HG02973 (cell line): Measurements from ENCODE around the gene BUD13.
"Not testable (repeated sequence)": the region's sequence is repeated elsewhere in the genome, so short reads cannot be mapped to it uniquely, and the experiment has no call there.

Source experiments
- ATAC-seq: cut with Tn5 transposase; IDR thresholded peaks from one replicate; pipeline ENCODE4 v1.9.1; 2021; ENCODE audit warnings: moderate library complexity; ENCODE audit not compliant: unreplicated experiment

The BUD13 gene

DNA sequence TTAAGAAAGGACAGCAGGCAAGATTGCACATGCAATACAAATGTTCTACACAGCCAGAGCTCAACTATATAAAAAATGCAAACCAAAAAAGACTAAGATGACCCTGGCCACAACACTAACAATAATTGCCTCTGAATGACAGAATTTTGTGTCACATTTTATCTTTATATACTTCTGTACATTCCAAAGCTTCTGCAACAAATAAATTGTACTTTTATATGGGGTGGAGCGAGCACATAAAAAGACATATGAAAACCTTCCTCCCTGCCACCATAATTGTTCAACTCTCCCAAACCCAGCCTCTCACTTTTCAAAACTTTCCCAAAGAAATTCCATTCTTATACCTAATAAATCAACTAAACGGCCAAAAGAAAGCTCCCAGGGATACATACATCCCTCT lies 10.7 kb downstream of the BUD13 start:
- no peak for ATAC-seq

DNA sequence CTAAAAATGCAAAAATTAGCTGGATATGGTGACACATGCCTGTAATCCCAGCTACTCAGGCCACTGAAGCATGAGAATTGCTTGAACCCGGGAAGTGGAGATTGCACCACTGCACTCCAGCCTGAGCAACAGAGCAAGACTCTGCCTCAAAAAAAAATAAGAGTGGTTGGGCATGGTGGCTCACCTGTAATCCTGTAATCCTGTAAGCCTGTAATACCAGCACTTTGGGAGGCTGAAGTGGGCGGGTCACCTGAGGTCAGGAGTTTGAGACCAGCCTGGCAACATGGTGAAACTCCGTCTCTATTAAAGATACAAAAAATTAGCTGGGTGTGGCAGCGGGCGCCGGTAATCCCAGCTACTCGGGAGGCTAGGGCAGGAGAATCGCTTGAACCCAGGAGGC lies 16.7 kb downstream of the BUD13 start:
- ATAC-seq = not testable (repeated sequence)

DNA sequence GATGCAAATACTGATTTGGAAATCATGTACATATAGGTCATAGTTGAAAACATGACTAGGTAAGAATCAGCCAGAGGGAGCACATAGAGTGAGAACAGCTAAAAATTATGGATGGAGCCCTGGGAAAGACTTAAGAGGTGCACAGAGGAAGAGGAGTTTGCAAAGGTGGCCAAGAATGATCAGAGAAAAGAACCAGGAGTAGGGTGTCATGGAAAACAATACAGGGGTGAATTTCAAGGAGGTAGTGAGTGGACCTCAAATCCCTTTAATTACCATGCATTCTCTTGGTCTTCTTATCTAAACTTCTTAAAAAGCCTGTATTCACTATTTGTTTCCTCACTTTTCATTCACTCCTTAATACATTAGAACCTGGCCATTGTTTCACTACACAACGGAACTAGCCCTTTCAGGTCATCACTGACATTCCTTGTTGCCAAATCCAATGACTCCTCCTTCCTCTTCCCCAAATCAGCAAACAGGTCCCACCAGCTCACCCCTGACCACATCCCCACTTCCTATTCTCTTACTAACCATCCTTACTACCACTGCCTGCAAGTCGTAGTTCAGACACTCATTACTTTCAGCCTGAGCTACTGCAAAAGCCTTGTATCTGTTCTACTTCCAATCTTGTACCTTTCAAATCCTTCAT lies 22.6 kb downstream of the BUD13 start:
- no peak for ATAC-seq

DNA sequence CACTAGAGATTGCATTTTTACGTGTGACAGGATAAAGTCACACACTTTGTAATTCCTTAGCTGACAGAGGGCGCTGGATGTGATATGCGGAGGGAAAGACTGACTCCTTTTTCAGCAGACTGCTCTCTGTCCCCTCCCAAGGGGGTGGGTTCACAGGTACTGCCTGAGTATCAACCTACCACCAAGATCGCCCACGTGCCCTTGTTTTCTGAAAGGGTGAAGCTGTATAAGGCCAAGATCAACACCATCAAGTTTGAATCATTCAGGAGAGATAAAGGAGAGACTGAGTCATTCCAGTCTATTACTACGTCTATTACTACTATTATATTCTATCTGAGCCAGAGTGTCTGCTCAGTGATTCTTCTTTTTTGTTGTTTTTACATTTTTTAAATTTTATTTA lies 30.7 kb downstream of the BUD13 start:
- ATAC-seq = no peak

DNA sequence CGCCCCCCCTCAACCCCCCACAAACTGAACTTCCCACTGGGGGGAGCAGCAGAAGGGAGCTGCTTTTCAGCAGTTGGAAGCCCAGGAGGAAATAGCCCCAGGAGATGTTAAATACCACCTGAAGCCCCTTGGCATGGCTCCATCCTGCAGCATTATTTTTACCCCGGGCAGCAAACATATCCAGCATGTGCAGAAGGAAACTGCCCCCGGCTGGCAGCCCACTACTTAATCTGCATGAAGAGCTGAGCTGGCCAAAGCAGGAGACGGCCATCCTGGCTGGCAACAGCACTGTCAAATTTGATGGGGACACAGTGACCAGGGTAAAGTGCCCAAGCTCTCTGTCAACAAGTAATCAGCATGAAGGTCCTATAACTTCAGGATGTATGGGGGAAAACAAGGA lies 32.0 kb downstream of the BUD13 start:
- no peak for ATAC-seq

DNA sequence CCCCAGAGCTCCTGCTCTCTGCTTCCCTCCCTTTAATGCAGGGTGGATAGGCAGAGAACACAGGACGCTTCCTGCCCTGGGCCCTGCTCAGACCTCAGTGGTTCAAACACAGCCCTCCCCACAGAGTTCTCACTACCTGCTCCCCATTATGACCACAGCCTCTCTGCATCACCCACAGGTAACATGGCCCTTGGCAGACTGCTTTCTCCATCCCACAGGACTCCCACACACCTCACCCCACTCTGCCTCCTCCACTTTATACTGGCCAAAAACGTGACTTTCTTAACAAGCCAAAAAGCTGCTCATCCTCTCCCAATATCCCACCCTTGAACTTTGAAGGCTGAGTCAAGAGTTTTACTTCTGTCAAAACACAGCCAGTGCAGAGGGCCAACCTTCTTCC lies 33.8 kb downstream of the BUD13 start:
- ATAC-seq = no peak

DNA sequence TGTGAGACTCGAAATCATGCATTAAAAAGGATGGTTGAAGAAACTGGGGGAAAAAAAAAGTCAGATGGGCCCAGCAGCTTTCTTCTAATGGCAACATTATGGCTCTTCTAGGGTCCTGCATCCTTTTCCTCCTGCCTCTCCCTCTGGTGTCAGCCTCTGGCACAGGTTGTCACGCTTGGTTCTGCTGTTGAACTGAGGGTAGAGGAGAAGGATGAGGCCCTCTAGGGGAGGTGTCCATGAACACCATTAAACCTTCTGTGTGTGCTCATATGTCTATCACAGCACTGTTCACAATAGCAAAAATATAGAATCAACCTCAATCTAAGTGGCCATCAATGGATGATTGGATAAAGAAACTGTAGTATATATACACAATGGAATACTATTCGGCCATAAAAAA lies 36.0 kb downstream of the BUD13 start:
- ATAC-seq = no peak

DNA sequence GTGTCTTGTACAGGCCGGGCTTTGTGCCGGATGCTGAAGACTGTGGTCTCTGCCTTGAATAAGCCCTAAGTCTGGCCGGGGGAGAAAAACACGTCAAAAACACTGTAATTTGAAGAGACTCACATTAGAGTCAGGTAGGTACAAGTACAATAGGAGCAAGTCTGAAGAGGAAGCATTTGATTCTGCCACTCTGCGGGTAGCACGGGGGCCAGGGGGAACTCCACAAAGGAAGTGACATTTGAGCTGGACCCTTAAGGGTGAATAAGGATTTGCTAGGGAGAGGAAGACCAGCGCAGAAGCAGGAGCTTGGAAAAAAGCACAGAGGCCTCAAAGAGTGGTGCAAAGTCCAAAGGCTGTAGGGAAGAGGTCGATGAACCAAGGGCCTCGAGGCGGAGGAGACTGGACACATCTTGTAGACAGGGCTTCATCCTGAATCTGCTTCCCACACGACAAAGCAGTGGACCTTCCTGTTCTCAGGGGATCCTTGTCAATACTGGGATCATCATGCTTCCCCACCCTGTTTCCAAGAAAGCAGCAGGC lies 38.7 kb downstream of the BUD13 start:
- no peak for ATAC-seq

DNA sequence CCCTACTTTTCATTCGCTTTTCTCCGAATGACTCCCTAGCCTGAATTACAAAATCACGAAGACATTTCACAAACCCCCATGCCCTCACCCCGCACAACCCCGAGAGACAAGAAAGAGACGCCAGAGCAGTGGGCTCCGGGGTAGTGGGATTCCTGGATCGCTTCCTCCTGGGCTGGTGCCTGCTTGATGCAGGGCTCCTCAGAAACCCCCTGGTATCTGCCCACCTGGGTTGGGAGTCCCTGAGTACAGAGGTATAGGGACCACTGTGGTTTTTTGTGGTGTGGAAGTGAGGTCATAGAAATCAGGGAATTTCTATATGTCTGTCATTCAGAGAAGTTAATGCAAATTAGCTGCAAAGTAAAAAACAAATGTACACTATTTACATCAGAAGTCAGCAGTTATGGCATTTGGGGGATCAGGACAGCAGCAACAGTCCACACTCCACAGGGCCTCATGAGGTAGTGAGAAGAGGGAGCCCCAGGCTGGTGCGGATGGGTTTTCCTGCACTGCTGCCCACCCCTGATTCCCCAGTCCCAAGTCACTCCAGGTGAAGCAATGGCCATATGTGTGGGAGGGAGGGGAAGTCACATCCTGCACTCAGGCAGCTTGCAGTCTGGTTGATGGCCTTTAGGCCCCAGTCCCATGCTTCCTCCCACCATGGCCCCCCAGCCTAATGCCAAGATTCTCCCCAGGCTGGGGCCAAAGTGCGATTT lies 39.6 kb downstream of the BUD13 start:
- no peak for ATAC-seq

DNA sequence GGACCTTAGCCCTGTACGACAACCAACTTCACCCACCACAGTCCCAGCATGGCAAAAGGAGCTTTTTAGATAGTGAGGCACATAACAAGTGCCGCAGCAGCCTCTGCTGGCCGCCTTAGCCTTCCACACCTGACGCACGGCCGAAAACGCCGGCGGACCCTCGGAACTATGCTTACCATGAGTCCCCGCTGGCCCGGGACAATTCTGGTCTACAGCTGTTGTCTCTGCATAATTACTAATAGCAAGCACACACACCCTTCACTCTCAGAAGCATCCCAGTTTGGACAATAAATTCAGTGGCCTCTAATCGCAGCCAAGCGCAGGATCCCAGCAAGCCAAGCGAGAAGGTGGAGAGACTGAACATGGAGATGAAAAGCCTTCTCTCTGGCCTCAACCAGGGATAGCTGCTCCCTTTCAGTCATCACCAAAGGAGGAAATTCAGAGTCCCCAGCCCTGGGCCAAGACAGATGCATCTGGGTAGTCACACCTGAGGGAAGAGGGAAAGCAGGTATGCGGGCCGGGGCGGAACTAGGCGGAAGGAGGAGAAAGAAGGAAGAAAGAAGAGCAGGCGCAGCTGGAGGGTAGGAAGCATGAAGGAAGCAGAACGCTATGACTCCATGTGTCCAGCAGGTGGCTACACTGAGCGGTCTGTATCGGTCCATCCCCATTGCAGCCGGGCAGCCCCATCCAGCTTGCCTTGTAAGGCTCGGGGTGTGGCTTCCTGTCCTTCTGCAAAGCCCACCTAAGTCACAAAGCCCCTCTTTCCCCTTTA lies 40.3 kb downstream of the BUD13 start:
- ATAC-seq = peak; percentile 68

DNA sequence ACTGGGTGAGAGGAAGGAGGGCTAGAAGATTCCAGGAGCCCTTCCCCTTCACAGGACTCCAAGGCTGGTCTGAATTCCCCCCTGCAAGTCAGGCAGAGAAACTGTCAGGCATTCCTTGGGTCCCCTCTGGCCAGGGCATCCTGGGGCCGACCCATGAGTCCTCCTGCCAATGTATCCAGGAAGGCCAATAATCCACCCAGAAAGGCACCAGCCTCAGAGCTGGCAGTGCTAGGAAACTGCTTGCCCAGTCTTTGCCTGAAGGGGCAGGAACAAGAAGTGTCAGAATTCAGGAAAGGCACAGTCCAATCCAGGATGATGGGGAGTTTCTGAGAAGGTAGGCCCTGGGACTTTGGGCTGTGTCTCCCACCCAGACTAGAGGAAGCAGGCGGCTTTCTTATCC lies 41.0 kb downstream of the BUD13 start:
- no peak for ATAC-seq

DNA sequence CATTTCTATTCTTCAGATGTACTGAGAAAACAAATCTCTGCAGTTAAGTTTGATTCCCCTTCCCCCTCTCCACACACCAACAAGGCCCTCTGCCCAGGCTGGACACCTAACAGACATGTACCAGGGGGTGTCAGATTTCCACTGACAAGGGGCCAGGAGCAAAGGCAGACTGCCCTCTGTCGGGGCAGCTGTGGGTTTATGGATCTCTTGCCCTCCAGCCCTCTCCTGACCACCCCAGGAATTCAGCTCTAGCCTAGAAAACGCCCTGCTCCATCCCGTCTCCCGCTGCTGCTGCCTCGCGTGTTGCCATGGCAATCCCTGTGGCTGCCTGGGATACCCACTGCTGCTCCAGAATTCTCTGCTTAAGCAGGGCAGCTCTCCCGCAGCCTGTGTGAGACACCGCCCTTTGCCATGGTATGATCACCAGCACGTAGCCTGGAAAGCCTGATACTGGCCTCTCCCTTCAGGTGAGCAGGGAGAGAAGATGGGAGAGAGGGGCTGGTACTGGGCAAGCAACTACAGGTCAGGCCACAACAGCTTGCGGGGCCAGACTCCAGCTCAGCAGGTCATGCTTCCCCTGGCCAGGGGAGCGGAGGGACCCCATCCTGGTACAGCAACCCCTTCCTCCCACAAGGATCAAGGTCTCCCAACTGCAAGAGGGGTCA lies 41.6 kb downstream of the BUD13 start:
- ATAC-seq = no peak

DNA sequence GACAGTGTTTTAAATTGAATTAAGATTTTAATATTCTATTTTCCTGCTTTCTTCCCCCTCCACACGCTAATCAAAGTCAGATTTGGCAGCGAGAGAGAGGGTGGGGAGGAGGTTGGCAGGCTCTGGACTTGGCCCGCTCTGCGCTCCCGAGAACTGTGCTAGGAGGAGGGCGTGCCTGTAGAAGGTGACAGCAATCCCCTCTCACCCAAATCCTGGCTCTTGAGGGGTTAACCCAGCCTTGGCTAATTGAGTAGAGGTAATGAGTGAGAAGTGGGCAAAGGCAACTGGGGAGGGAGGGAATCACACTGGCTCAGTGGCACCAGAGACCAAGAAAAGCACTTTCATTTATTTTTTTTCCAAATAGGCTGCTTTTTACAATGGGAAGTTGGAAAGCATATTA lies 42.2 kb downstream of the BUD13 start:
- ATAC-seq = no peak

DNA sequence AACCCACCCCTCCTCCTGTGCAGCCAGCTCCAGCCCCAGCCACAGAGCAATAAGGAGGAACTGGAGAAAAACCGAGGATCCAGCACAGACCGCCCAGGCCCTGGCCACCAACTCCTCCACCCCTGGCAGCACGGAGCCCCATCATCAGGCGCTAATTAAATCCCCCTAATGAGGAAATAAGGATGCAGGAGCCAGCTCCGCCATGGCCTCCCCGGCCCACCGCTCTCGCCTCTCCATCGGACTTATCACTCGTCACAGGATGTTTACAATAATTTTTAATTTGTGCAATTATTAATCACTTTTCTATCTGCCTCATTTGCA lies 42.6 kb downstream of the BUD13 start:
- ATAC-seq = no peak

DNA sequence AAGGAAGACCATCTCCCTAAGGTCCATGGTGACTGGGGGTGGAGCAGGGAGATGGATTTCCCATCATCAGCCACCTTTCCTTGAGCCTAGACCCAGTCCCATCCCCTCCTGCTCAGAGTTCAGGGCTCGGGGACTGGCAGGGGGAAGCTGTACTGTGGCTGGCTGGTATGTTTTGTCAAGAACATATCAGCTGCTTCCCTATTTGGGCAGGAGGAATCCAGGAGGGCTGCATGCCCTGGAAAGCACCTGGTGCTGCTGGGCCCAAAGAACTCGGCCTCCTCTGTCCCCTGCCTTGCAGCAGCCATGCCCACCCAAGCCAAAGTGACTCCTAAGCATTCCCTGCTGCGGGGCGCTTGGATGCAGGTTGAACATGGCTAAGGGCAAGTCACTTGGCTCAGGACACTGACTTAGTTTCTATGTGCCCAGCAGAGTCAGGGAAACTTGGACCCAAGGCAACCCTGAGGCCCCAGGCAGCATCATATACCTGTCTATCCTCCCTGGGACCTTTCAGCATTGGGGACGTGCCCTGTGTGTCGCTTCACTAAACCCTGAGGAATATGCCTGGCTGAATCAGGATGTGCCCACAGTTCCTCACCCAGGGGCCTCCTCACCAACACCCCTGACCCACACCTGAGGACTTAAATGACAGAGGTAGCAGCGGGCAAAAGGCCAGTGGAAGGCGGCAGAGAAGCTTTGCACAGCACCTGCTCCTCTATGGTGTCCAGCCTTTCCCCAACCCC lies 43.1 kb downstream of the BUD13 start:
- ATAC-seq = no peak

DNA sequence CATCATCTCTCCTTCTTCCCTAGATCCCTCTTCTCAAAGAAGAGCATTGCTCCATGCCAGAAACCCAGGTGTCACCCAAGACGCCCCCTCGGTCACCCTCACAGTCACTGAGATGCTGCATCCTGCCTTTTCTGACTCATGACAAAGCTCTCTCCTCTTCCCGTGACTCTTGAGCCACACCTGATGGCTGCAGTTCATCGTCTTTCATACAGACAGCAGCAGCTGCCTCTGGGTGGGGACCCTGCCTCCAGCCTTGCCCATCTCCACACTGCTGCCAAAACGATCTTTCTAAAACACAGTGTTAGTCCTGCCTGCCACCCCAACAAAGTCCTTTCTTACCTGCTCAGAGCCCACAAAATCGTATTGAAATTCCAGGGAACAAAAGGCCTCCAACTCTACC lies 44.8 kb downstream of the BUD13 start:
- no peak for ATAC-seq

DNA sequence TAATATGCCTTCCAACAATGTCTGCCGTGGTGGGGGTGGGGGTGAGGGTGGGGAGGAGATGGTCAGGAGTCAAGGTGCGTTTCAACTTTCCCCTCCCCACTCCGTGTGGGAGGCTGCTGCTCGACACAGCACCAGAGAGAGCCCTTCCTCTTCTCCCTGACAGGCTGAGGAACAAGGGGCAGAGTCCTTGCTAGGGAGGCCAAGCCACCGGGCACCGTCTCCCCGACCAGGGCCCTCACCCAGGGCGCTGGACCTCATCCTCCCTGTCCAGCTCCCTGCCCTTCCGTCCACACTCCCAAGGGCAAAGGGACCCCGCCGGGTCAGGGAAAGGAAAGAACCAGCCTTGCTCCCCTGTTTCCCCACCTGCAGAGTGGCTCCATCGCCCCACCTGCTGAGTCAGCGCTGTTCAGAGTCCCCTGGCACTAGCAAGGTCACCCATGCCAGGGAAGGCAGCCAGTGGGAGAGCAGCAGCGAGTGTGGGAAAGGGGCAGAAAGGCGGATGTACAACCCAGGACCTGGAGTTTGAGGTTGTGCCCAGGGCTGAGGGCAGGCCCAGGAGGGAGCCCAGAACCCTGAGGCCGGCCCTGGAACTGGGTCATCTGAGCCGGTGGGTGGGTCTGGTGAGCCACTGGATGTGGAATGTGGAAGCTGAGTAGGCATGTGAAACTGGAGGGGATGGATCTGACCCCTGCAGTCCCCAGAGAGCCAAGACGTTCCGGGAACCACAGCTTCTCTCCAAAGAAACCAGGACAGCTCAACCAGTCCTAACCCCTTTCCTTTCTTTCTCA lies 47.2 kb downstream of the BUD13 start:
- no peak for ATAC-seq

DNA sequence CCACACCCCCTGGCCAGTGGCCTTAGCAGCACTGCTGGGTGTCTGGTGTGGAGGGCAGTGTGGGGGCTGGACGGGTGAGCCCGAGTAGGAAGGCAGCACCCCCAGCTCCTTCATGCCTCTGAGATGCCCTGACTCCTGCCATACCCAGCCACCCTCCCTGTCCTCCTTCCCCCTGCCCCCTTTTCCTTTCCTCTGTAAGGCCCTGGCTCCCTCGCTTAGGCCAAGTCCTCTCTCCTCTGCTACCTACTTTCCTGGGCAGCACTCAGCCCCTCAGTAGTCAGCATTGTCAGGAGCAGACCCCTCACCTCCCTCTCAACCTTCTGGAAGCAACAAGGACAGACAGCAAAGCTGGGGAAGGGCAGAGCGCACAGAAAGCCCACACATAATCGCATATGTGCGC lies 48.0 kb downstream of the BUD13 start:
- ATAC-seq = no peak

DNA sequence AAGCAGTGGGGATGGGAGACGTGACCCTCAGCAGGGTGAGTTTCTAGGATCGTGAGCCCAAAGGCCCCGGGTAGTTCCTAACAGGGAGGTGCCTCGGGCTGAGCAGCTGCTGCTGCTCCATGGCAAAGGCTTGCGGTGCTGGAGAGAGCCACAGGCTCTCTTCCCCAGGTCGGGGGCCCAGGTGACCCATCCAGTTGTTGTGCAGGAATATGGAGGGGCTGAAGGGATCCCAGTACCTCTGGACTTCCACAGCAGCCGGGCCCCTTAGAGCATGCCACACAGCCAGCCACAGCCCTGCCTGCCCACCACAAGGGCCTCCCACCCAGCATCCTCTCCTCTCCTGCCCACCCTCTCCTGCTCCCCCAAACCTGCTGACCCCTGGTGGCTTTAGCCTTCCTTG lies 49.3 kb downstream of the BUD13 start:
- no peak for ATAC-seq

DNA sequence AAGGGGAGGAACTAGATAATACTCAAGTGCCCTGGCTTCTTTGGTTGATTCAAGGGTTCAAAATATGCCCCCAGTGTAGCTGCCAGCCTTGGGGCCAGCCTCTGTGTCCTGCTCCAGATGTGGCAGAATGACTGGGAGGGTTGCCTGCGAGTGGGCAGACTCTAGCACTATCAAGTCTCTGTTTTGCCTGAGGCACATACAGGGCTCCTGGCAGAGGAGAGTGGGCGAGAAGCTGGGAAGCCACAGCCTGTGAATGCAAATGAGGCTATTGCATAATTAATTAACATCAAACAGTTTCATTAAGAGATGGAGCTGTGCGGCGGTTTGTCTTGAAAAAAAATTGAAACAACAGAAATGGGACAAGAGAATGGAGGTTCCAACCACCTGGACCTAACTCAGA lies 50.8 kb downstream of the BUD13 start:
- ATAC-seq = no peak
